ENCODE data around the gene NUP37.
"Not testable (repeated sequence)": the region's sequence is repeated elsewhere in the genome, so short reads cannot be mapped to it uniquely, and the experiment has no call there.

The NUP37 gene

GRCh38 chr12:102093319-102093718 lies 26.6 kb downstream of the NUP37 start:
- DNase-seq (ENCODE audit: low read depth in 2 of 2, low spot score in 1 of 2) = no peak

GRCh38 chr12:102089228-102089835 lies 30.6 kb downstream of the NUP37 start:
- DNase-seq (ENCODE audit: low read depth in 2 of 2, low spot score in 1 of 2) = not testable (repeated sequence)

GRCh38 chr12:102080842-102081241 lies 39.1 kb downstream of the NUP37 start:
- no peak for DNase-seq (ENCODE audit: low read depth in 2 of 2, low spot score in 1 of 2)

GRCh38 chr12:102072092-102072491 lies 47.8 kb downstream of the NUP37 start:
- not testable (repeated sequence) for DNase-seq (ENCODE audit: low read depth in 2 of 2, low spot score in 1 of 2)

GRCh38 chr12:102069707-102070106 lies 50.2 kb downstream of the NUP37 start:
- DNase-seq (ENCODE audit: low read depth in 2 of 2, low spot score in 1 of 2) = no peak

- no peak for DNase-seq (ENCODE audit: low read depth in 2 of 2, low spot score in 1 of 2)
These were observed 52.2 kb downstream of the NUP37 start for GRCh38 chr12:102067574-102068258.

- DNase-seq (ENCODE audit: low read depth in 2 of 2, low spot score in 1 of 2) = no peak
These were observed 55.4 kb downstream of the NUP37 start for GRCh38 chr12:102064476-102064875.

GRCh38 chr12:102063069-102063468 lies 56.8 kb downstream of the NUP37 start:
- DNase-seq (ENCODE audit: low read depth in 2 of 2, low spot score in 1 of 2) = no peak

- DNase-seq (ENCODE audit: low read depth in 2 of 2, low spot score in 1 of 2) = no peak
These were observed 57.5 kb downstream of the NUP37 start for GRCh38 chr12:102062419-102062806.

GRCh38 chr12:102061560-102062418 lies 58.1 kb downstream of the NUP37 start, which contains the start of gene WASHC3:
Gene WASHC3 (minus strand): TSS chr12:102061991. CDS start chr12:102061962, 29 bp downstream.
- peak; percentile 82 to 86 for DNase-seq (ENCODE audit: low read depth in 2 of 2, low spot score in 1 of 2)

GRCh38 chr12:102061096-102061559 lies 58.8 kb downstream of the NUP37 start:
- DNase-seq (ENCODE audit: low read depth in 2 of 2, low spot score in 1 of 2) = no peak

GRCh38 chr12:102059343-102059742 lies 60.6 kb downstream of the NUP37 start:
- no peak for DNase-seq (ENCODE audit: low read depth in 2 of 2, low spot score in 1 of 2)

- DNase-seq (ENCODE audit: low read depth in 2 of 2, low spot score in 1 of 2) = no peak
These were observed 65.6 kb downstream of the NUP37 start for GRCh38 chr12:102054345-102054744.

GRCh38 chr12:102053062-102053349 lies 66.9 kb downstream of the NUP37 start:
- DNase-seq (ENCODE audit: low read depth in 2 of 2, low spot score in 1 of 2) = no peak

GRCh38 chr12:102052192-102053061 lies 67.5 kb downstream of the NUP37 start:
- no peak for DNase-seq (ENCODE audit: low read depth in 2 of 2, low spot score in 1 of 2)

GRCh38 chr12:102051431-102051965 lies 68.4 kb downstream of the NUP37 start:
- no peak for DNase-seq (ENCODE audit: low read depth in 2 of 2, low spot score in 1 of 2)

GRCh38 chr12:102050660-102051430 lies 69.1 kb downstream of the NUP37 start:
- DNase-seq (ENCODE audit: low read depth in 2 of 2, low spot score in 1 of 2) = no peak

- DNase-seq (ENCODE audit: low read depth in 2 of 2, low spot score in 1 of 2) = no peak
These were observed 76.0 kb downstream of the NUP37 start for GRCh38 chr12:102043928-102044327.

- no peak for DNase-seq (ENCODE audit: low read depth in 2 of 2, low spot score in 1 of 2)
These were observed 85.7 kb downstream of the NUP37 start for GRCh38 chr12:102033991-102034745.

Measured in stimulated activated CD8-positive, alpha-beta memory T cell treated with anti-CD3 and anti-CD28 coated beads, Interleukin-4, amount 100 ng/mL, for 1 hour (primary cell).